NCI-H774 (cell line): ENCODE measurements around the gene ZSCAN1.

ENCODE experiments used
- DNase-seq: peaks from one replicate; lab custom pipeline; 2025; lab: John Stamatoyannopoulos, UW

Gene ZSCAN1

DNA sequence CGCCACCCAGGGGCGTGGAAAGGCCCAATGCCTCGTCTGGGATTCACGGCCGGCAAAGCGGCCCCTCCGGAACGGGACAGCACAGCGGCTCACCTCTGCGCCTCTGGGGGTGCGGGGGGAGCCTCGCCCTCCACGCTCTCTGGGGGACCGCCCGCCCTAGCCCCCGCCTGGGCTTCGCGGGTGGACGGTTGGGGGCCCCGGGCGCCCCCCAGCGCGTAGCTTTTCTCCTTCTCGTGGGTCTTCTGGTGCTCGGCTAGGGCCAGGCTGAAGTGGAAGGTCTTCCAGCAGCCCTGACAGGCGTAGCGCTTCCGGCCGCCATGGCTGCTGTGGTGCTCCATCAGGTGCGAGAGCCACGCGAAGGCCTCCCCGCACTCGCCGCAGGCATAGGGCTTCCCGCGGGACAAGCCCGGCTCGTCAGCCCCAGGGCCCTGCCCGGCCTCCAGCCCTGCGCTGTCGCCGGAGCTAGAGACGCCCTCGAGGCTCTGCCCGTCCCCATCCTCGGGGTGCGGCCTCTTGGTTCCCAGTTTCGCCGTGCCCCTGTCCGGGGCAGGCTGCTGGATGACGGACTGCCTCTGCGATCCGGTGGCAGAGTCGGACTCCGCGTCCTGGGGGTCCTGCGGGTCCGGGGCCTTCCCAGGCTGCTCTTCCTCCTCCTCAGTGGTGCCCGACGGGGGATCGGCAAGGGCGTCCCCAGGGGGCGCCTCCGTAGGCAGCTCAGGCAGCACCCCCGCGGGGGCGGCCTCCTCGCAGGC is 50.9 kb downstream of the ZSCAN1 start:
- no peak for DNase-seq

- DNase-seq: no peak
Measured at GRCh38 chr19:58085348-58085875, 51.6 kb downstream of the ZSCAN1 start.

- DNase-seq: no peak
Measured at GRCh38 chr19:58086825-58087710, 53.2 kb downstream of the ZSCAN1 start.

DNA sequence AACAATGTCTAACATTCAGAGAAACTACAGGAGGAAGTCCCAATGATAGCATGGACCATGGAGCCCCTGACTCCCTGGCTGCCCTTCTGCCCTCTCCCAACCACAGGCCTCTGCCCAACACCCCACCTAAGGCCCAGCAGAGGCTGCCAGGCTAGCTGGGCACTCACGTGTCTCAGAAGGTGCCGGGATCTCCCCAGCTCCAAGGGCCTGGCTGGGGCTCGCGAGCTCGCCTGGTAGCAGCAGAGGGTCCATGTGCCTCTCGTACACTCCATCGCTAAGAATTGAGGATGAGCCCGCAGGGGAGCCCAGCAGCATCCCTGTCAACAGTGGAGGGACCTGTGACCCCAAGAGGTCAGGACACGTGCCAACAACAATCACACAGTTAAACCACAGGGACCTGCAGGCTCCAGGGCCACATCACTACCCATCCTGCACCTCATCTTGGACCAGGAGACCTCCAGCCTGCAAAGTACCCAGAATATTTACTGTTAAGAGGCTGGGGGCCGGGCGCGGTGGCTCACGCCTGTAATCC is 54.8 kb downstream of the ZSCAN1 start:
- no peak for DNase-seq

- DNase-seq: no peak
Measured at GRCh38 chr19:58089846-58090245, 56.0 kb downstream of the ZSCAN1 start.

GRCh38 chr19:58091251-58091995 is 57.6 kb downstream of the ZSCAN1 start:
- DNase-seq: no peak

DNA sequence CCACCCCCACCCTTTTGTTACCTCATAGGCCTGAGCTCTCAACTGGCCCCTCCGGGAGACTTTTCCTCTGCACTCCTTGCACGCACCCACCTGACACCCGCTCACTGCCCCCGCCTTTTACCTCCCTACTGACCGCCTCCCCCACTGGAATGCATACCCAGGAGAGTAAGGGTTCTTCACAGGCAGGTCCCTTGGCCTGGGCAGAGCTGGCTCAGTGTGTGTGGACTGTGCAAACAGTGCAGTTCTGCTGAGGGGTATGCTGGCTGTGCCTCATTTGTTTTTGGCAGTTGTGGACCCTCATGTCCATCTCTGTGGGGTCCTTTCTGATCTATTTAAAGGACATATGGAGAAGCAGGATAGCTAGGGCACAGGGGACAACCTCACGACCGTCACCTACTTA is 59.2 kb downstream of the ZSCAN1 start:
- no peak for DNase-seq

GRCh38 chr19:58095328-58095727 is 61.5 kb downstream of the ZSCAN1 start:
- DNase-seq: no peak

GRCh38 chr19:58096884-58097283 is 63.1 kb downstream of the ZSCAN1 start:
- no peak for DNase-seq

DNA sequence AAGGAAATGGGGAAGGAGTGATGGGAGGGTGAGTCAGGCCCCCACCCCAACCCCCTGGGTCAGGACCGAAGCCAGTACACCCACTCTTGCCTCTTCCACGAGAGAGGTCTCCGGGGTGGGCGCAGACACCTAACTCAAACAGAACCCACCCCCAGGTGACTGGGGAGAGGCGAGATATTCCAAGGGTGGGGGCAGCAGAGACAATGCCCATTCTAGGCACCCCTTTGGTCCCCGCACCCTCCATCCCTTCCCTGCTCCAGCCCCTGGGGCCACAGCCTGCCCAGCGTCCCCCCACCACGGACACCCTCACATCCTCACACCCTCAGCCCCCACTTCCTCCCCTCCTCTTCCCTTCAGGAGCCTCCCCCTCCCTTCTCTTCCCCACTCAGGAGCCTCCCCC is 63.5 kb downstream of the ZSCAN1 start:
- no peak for DNase-seq

DNA sequence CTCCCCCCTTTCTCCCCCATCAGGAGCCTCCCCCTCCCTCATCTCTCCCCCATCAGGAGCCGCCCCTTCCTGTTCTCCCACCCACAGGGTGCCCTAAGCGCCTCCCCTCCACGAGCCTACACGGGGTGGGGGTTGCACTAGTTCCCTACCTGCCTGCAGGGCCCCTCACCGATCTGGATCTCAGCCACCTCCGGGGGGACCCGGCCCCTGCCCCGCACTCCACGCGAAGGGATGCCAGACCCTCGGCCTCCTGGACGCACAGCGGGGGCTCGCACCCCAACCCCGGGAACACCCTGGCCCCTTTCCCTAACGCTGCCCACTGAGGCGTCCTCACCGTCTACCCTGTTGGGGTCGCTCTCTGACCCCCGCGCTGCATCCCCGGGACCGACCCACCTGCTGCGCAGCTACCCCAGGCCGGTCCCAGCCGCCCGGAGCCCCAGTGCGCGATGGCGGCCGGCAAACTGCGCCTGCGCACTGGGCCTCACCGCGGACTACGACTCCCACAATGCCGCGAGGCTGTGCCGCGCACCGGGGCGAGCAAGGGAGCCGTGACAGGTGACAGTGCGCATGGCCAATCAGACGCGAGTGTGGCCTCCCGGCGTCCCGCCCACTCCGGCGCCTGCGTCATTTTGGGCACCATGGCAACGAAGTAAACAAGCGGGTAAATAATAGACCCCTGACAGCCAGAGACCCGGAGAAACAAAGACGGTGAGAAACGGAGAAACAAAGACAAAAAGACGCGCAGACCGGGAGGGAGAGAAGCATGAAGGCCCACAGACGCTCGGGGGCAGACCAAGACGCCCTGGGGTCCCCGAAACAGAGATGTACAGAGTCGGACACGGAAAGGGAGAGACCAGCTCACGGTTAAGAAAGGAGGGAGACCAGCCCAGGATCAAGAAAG is 64.2 kb downstream of the ZSCAN1 start, which contains the start of gene ZSCAN18:
TSS of gene ZSCAN18 (minus strand) at position 451 of the 901 bp plus-strand sequence. CDS start 7,964 bp downstream, outside the sequence.
- DNase-seq: peak; percentile 78

- no peak for DNase-seq
Measured at GRCh38 chr19:58098682-58098998, 64.8 kb downstream of the ZSCAN1 start.
